ENCODE results near the gene SINHCAF. TPM values are rescaled to one million over a fixed set of nuclear protein-coding genes. Genes with fewer than 3 reads are reported as not detected.

Gene SINHCAF
- total and polyA plus RNA-seq, 9 of the 15 experiments (the other 6 are each of a cell fraction or from before 2014, with no cell fraction given), result 73.2 to 185 (median 110) TPM

GRCh38 chr12:31238764-31239387 lies 87.1 kb downstream of the SINHCAF start:
- TF ChIP-seq RAD21 (CRISPR knock-in tag; conservative IDR thresholded peaks at IDR 0.05 in 1 of 2, IDR thresholded peaks at IDR 0.05 in 1 of 2), result peak; percentile 29 to 68; a peak in 3 of 4 replicates
- TF ChIP-seq ZNF511 (CRISPR knock-in tag; IDR thresholded peaks at IDR 0.05), result no peak
- peak; percentile 92 for TF ChIP-seq ZNF121 (CRISPR knock-in tag; conservative IDR thresholded peaks at IDR 0.05)
- no peak for TF ChIP-seq CTCFL (IDR thresholded peaks at IDR 0.05; ENCODE audit: borderline replicate concordance, insufficient read depth, low read depth, low read length, poor library complexity, severe bottlenecking)
- TF ChIP-seq ZFP36 (IDR thresholded peaks at IDR 0.05; ENCODE audit: low read depth, low read length, partially characterized antibody), result peak; percentile 5
- no peak for TF ChIP-seq ZNF584 (CRISPR knock-in tag; IDR thresholded peaks at IDR 0.05; ENCODE audit: low read depth)
- peak; percentile 49; the same call in 1 of the 2 replicates for TF ChIP-seq SMC3 (conservative IDR thresholded peaks at IDR 0.05; ENCODE audit: insufficient read depth, low read depth, low read length)
- peak; percentile 69 to 72 (median 72) for TF ChIP-seq CTCF (IDR thresholded peaks at IDR 0.05 in 2 of 3, conservative IDR thresholded peaks at IDR 0.05 in 1 of 3; ENCODE audit: insufficient read depth in 2 of 3, low read depth in 1 of 3, low read length in 3 of 3)
- TF ChIP-seq MBD1 (CRISPR knock-in tag; IDR thresholded peaks at IDR 0.05), result no peak
- peak; percentile 54 to 67 (median 61) for DNase-seq (ENCODE audit: extremely low read depth in 1 of 4, low spot score in 3 of 4)
- no TSS peak for BruUV-seq (replicated peaks)
- ChIA-PET CTCF (ENCODE audit: low intra/inter-chr PET ratio) (interaction anchor here (1.2 kb wide), 1 partner anchor 391 kb away, joined by 5 read pairs; no protein-coding TSS in a partner anchor), POLR2A (no interaction called here)
- 6% methylated on average over 11 of the region's 11 CpGs for WGBS (ENCODE audit: insufficient coverage, low coverage, missing lambda C conversion rate)
- Histone ChIP-seq H4K20me1 (replicated peaks; ENCODE audit: control insufficient read depth, insufficient read depth, low read length) (no peaks in the 10 kb centered on the region; the same call in 1 of the 2 replicates), H3K9ac (ENCODE audit: insufficient read depth in 1 of 2, low read depth in 2 of 2, low read length in 2 of 2) (no peak overlapping the region), H2AFZ (ENCODE audit: low read depth, low read length) (no peak overlapping the region), H3K27ac (ENCODE audit: extremely low read depth, low read depth, low read length) (no peak overlapping the region), H3K9me3 (replicated peaks; ENCODE audit: control insufficient read depth, insufficient read depth, low read depth, low read length) (no peaks in the 10 kb centered on the region), H3K9me1 (ENCODE audit: control insufficient read depth, insufficient read depth, low read length) (no peaks in the 10 kb centered on the region), H3K27me3 (ENCODE audit: control insufficient read depth in 2 of 2, insufficient read depth in 2 of 2, low read length in 2 of 2) (peaks cover 45 to 61% of the 10 kb centered on the region in 2 experiments), H3K4me1 (replicated peaks in 1 of 2; ENCODE audit: control insufficient read depth in 2 of 2, insufficient read depth in 2 of 2, low read length in 2 of 2) (no peaks in the 10 kb centered on the region), H3K36me3 (ENCODE audit: control insufficient read depth, insufficient read depth, low read length) (no peaks in the 10 kb centered on the region), H3K4me2 (ENCODE audit: insufficient read depth, low read length) (no peak overlapping the region), H3K79me2 (ENCODE audit: control insufficient read depth, insufficient read depth, low read length) (no peaks in the 10 kb centered on the region), H3K4me3 (no peak overlapping the region)
- in situ Hi-C loops (cut with MboI) (loop anchor here (5.0 to 25.0 kb wide), 2 partner anchors 397 to 1702 kb away; no protein-coding TSS in a partner anchor), intact Hi-C loops (cut with micrococcal nuclease) (loop anchor here (2.0 to 5.0 kb wide), 2 partner anchors 122 to 392 kb away; no protein-coding TSS in a partner anchor)
- peak; percentile 87 for FAIRE-seq
- peak; percentile 90 for ATAC-seq

Data from K562 (cell line).